HL-60 (cell line): ENCODE data around the gene ZFR2.

Source experiments
- DNase-seq, 2 experiments: peaks; one replicate each; pipeline ENCODE4 v3.0.0-alpha.2; 2010 to 2020; ENCODE audit warnings: low read depth in 1 of 2, low spot score in 1 of 2
- H3K27ac ChIP-seq: fragments of 250-450 bp; sonication (Bioruptor Pico); replicated peaks from 2 replicates; pipeline ENCODE4 v1.5.1; 2020; ENCODE audit warnings: mild to moderate bottlenecking, moderate library complexity
- H3K27me3 ChIP-seq: fragments of 250-450 bp; sonication (Bioruptor Pico); 2 replicates; pipeline ENCODE4 v1.5.1; 2021; ENCODE audit warnings: mild to moderate bottlenecking, moderate library complexity; ENCODE audit not compliant: insufficient read depth, poor library complexity, severe bottlenecking
- H3K4me3 ChIP-seq: replicated peaks from 2 replicates; pipeline ENCODE4 v1.5.1; 2011; ENCODE audit warnings: mild to moderate bottlenecking, control low read depth, low read length; ENCODE audit not compliant: insufficient read depth
- CTCF ChIP-seq: IDR thresholded peaks from one replicate; pipeline ENCODE4 v1.5.1; 2011; ENCODE audit warnings: low read length, control low read depth, inconsistent platforms; ENCODE audit not compliant: insufficient read depth
- GABPA ChIP-seq: IDR thresholded peaks from 2 replicates; pipeline ENCODE4 v1.6.1; 2012; ENCODE audit warnings: low read depth
- POLR2AphosphoS5 ChIP-seq: IDR thresholded peaks from 2 replicates; pipeline ENCODE4 v1.6.1; 2012; ENCODE audit warnings: low read depth
- REST ChIP-seq: IDR thresholded peaks from 2 replicates; pipeline ENCODE4 v1.6.1; 2012; ENCODE audit warnings: low read depth; ENCODE audit not compliant: insufficient replicate concordance
- SPI1 ChIP-seq: IDR thresholded peaks from 2 replicates; pipeline ENCODE4 v1.6.1; 2012; ENCODE audit warnings: low read depth, mild to moderate bottlenecking, borderline replicate concordance

ZFR2 gene

DNA sequence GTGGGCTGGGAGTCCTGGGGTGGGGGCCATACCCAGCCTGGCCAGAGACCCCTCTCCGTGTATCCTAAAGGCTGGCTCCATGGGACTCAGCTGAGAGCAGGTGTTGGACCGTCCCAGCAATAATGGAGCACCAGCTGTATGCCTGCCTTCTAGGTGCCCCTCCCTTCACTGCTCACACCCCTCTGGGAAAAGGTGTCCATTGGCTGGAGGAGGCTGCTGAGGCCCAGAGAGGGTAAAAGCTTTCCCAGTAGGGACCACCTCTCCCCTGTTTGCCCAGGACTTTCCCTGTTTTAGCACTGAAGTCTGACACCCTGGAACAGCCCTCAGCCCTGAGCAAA lies 93.5 kb downstream of the ZFR2 start:
- Histone ChIP-seq H3K4me3 (no peak overlapping the region), H3K27ac (no peak overlapping the region), H3K27me3 (no peaks in the 10 kb centered on the region)
- no peak for DNase-seq
- no peak for TF ChIP-seq GABPA
- TF ChIP-seq REST = no peak
- TF ChIP-seq CTCF = no peak
- TF ChIP-seq POLR2AphosphoS5 = no peak
- TF ChIP-seq SPI1 = no peak

DNA sequence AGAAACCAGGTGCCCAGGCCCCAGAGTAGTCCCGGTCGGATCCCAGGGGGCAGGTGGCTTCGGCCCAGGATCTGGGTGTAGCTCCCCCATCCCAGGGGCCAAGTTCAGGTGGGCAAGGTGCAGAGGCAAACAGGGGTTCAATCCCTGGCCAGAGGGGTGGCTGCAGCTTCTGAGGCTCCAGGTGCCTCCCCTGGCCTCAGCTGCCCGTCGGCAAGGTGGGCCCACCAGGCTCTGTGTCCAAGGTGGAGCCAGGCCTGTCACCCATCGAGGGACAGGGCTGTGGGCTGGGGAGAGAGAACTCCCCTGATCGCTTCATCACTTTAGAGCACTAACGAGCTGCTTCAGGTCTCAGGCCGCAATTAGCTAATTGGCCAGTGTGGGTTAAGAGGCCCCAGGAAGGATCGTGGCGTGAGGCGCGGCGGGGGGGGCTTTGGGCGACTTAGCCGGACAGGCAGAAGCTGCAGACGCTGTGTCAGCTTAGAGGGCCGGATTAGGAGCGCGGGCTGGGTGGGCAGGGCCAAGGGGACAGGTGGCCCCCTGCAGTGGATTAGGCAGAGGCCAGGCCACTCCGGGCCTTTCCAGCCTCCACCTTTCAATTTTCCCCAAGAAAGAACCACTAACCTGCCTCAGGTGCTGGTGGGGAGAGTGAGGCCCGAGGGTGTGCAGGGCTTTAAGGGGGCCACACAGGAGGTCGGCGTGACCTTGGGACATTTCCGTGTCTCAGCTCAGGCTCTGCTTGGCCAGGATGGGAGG lies 94.0 kb downstream of the ZFR2 start:
- no peak for DNase-seq
- no peaks in the 10 kb centered on the region for H3K27me3 ChIP-seq
- TF ChIP-seq REST (no peak), POLR2AphosphoS5 (no peak), GABPA (no peak), CTCF (no peak), SPI1 (no peak)
- H3K4me3 ChIP-seq = no peak overlapping the region
- H3K27ac ChIP-seq = no peak overlapping the region

GRCh38 chr19:3773814-3774515 lies 94.9 kb downstream of the ZFR2 start:
- H3K27ac ChIP-seq = no peak overlapping the region
- no peak overlapping the region for H3K4me3 ChIP-seq
- DNase-seq = no peak
- H3K27me3 ChIP-seq = no peaks in the 10 kb centered on the region
- TF ChIP-seq REST (no peak), POLR2AphosphoS5 (no peak), SPI1 (no peak), GABPA (no peak), CTCF (no peak)
